ENCODE measurements around the gene TRAIP. TPM values are rescaled to one million over a fixed set of nuclear protein-coding genes. Genes with fewer than 3 reads are reported as not detected.

Gene TRAIP
- total RNA-seq, 4 donors from 2014 or later = 2.1 to 8.3 (median 4.7) TPM

- H3K27ac ChIP-seq = no peak overlapping the region
- no peaks in the 10 kb centered on the region for H3K9me3 ChIP-seq
- H3K27me3 ChIP-seq = no peaks in the 10 kb centered on the region
- H3K36me3 ChIP-seq = no peaks in the 10 kb centered on the region
- TF ChIP-seq CTCF (IDR thresholded peaks at IDR 0.05) (no peak), POLR2A (IDR thresholded peaks at IDR 0.05) (no peak)
- H3K4me1 ChIP-seq = peaks cover 0 to 17% (median 0%) of the 10 kb centered on the region in 4 donors
- no peak for DNase-seq
- H3K4me3 ChIP-seq = no peak overlapping the region
These were observed 24.4 kb upstream of the TRAIP start for GRCh38 chr3:49880581-49881315.

- H3K9me3 ChIP-seq = no peaks in the 10 kb centered on the region
- H3K4me3 ChIP-seq = no peak overlapping the region
- peaks cover 0 to 17% (median 0%) of the 10 kb centered on the region in 4 donors for H3K4me1 ChIP-seq
- no peaks in the 10 kb centered on the region for H3K36me3 ChIP-seq
- no peak for DNase-seq
- no peak overlapping the region for H3K27ac ChIP-seq
- no peaks in the 10 kb centered on the region for H3K27me3 ChIP-seq
- no peak for TF ChIP-seq POLR2A (IDR thresholded peaks at IDR 0.05)
- no peak for TF ChIP-seq CTCF (IDR thresholded peaks at IDR 0.05)
These were observed 23.4 kb upstream of the TRAIP start for GRCh38 chr3:49879721-49880120.

- TF ChIP-seq CTCF (IDR thresholded peaks at IDR 0.05) = no peak
- TF ChIP-seq POLR2A (IDR thresholded peaks at IDR 0.05) = no peak
- no peaks in the 10 kb centered on the region for H3K27me3 ChIP-seq
- H3K4me1 ChIP-seq = peaks cover 0 to 23% (median 2%) of the 10 kb centered on the region in 4 donors
- no peaks in the 10 kb centered on the region for H3K36me3 ChIP-seq
- H3K9me3 ChIP-seq = no peaks in the 10 kb centered on the region
- H3K4me3 ChIP-seq = no peak overlapping the region
- no peak for DNase-seq
- H3K27ac ChIP-seq = no peak overlapping the region
These were observed 22.3 kb upstream of the TRAIP start for GRCh38 chr3:49878686-49879085.

- peaks cover 0 to 31% (median 2%) of the 10 kb centered on the region in 4 donors for H3K4me1 ChIP-seq
- no peaks in the 10 kb centered on the region for H3K36me3 ChIP-seq
- TF ChIP-seq CTCF (IDR thresholded peaks at IDR 0.05) (no peak), POLR2A (IDR thresholded peaks at IDR 0.05) (no peak)
- DNase-seq = no peak
- no peak overlapping the region for H3K27ac ChIP-seq
- no peaks in the 10 kb centered on the region for H3K27me3 ChIP-seq
- H3K9me3 ChIP-seq = no peaks in the 10 kb centered on the region
- no peak overlapping the region for H3K4me3 ChIP-seq
These were observed 21.4 kb upstream of the TRAIP start for GRCh38 chr3:49877716-49878115.

- H3K4me1 ChIP-seq = peaks cover 0 to 24% (median 3%) of the 10 kb centered on the region in 4 donors
These were observed 20.2 kb upstream of the TRAIP start for GRCh38 chr3:49876567-49876966.

More at GRCh38 chr3:49876567-49876966, 20.2 kb upstream of the TRAIP start:
- no peaks in the 10 kb centered on the region for H3K9me3 ChIP-seq
- DNase-seq = no peak
- H3K36me3 ChIP-seq = no peaks in the 10 kb centered on the region
- H3K4me3 ChIP-seq = no peak overlapping the region
- H3K27me3 ChIP-seq = no peaks in the 10 kb centered on the region
- no peak for TF ChIP-seq CTCF (IDR thresholded peaks at IDR 0.05)
- TF ChIP-seq POLR2A (IDR thresholded peaks at IDR 0.05) = no peak
- no peak overlapping the region for H3K27ac ChIP-seq

Measured in Peyer's patch (tissue), 4 donors.